Transverse colon (tissue), 4 donors: ENCODE results near the gene HADHB. TPM values are rescaled to one million over a fixed set of nuclear protein-coding genes. Genes with fewer than 3 reads are reported as not detected.

Experiments used
- DNase-seq: peaks from one replicate; pipeline ENCODE4 v3.0.0-alpha.2; 2019
- H3K27ac ChIP-seq, 4 donors: fragments of 200-600 bp; sonication (generic); 2 replicates each; pipeline ENCODE4 v1.5.1; 2016 to 2018; ENCODE audit warnings: inconsistent platforms in 4 of 4
- H3K27me3 ChIP-seq: fragments of 200-600 bp; sonication (generic); 2 replicates; pipeline ENCODE4 v1.5.1; 2017; ENCODE audit warnings: inconsistent platforms
- H3K36me3 ChIP-seq, 4 donors: fragments of 200-600 bp; sonication (generic); 2 replicates each; pipeline ENCODE4 v1.5.1; 2017 to 2019; ENCODE audit warnings: inconsistent platforms in 4 of 4
- H3K4me1 ChIP-seq, 4 donors: fragments of 200-600 bp; sonication (generic); 2 replicates each; pipeline ENCODE4 v1.5.1; 2017 to 2020; ENCODE audit warnings: inconsistent platforms in 4 of 4
- H3K4me3 ChIP-seq, 4 donors: fragments of 200-600 bp; sonication (generic); 1 replicate in 1 of 4; 2 replicates in 3 of 4; pipeline versions ENCODE4 v1.5.1 to v1.6.1; 2017 to 2019; ENCODE audit warnings: inconsistent platforms in 4 of 4
- H3K9me3 ChIP-seq, 2 donors: fragments of 200-600 bp; sonication (generic); 2 replicates each; pipeline ENCODE4 v1.5.1; 2017 to 2019; ENCODE audit warnings: inconsistent platforms in 2 of 2
- EP300 ChIP-seq: sonication (generic); formaldehyde crosslinking; IDR thresholded peaks from one replicate; pipeline ENCODE4 v1.6.1; 2017; ENCODE audit warnings: antibody characterized with exemption, low read depth
- POLR2A ChIP-seq: fragments of 450-650 bp; IDR thresholded peaks from one replicate; pipeline ENCODE4 v1.6.1; 2016; ENCODE audit warnings: antibody characterized with exemption, mild to moderate bottlenecking, moderate library complexity
- POLR2AphosphoS5 ChIP-seq, 3 donors: sonication (generic); formaldehyde crosslinking; IDR thresholded peaks; one replicate each; pipeline ENCODE4 v1.6.1; 2016; ENCODE audit warnings: antibody characterized with exemption in 3 of 3
- WGBS, 2 donors: methylation state at CpG; one replicate each; pipeline ENCODE4 v1.1.5; 2018; ENCODE audit warnings: low coverage in 1 of 2; 5-methylcytosine and 5-hydroxymethylcytosine counted together
- in situ Hi-C, 4 donors: fragments of 200-750 bp; cut with MboI; loops; one replicate each; pipeline versions ENCODE4 v1.15.0 to v1.15.1; 2017; ENCODE audit warnings: low sequenced_read_pairs in 3 of 4, low pct_ligation_motif_present in 1 of 4, low pct_unique_long_range_greater_than_20kb in 1 of 4
- intact Hi-C: fragments of 100-400 bp; cut with DNase I; formaldehyde crosslinking; loops from one replicate; pipeline ENCODE4 v1.15.1; 2023; ENCODE audit warnings: low total_unique reads
- total RNA-seq, 4 donors: library from RNA; depleted of rRNA; stranded (reverse); fragments of >200 nt; gene quantifications; one replicate each; pipeline ENCODE4 v1.1.0, GENCODE V29; 2016
- TF ChIP-seq, protein P1 (sequence below), 5 experiments: fragments of 200-600 bp in 3 of 5; fragments of 450-650 bp in 2 of 5; sonication (generic) in 3 of 5; IDR thresholded peaks; 1 replicate in 2 of 5; 2 replicates in 3 of 5; pipeline ENCODE4 v1.5.1; 2016 to 2017; ENCODE audit warnings: antibody characterized with exemption in 5 of 5, inconsistent platforms in 3 of 5, mild to moderate bottlenecking in 2 of 5, moderate library complexity in 1 of 5

Gene HADHB
- total RNA-seq, 4 donors from 2014 or later: 53.1 to 182 (median 133) TPM

DNA sequence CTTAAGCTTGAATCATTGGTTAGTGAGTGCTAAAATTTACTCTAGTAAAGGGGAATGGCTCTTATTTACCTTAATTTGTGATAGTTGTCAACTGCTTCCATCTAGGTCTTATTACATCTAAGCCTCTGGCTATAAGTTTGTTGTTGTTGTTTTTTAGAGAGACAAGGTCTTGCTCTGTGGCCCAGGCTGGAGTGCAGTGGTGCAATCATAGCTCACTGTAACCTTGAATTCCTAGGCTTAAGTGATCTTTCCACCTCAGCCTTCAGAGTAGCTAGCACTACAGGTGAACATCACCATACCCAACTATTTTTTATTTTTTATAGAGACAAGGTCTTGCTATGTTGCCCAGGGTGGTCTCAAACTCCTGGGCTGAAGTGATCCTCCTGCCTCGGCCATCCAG is 6.9 kb upstream of the HADHB start:
- Histone ChIP-seq H3K9me3 (no peaks in the 10 kb centered on the region), H3K27me3 (no peaks in the 10 kb centered on the region)

GRCh38 chr2:26238311-26238958 is 6.3 kb upstream of the HADHB start:
- in situ Hi-C loops (loop anchor here in 1 of 4 donors (25.0 kb wide), 1 partner anchor 99 kb away; the partner anchor contains the start of genes ADGRF3 and SELENOI), intact Hi-C loops (no loop called here)
- Histone ChIP-seq H3K4me3 (no peak overlapping the region), H3K27me3 (no peaks in the 10 kb centered on the region), H3K36me3 (peaks cover 0 to 37% (median 20%) of the 10 kb centered on the region in 4 donors), H3K27ac (no peak overlapping the region), H3K9me3 (no peaks in the 10 kb centered on the region), H3K4me1 (peaks cover 10 to 49% (median 33%) of the 10 kb centered on the region in 4 donors)
- TF ChIP-seq, protein P1, sequence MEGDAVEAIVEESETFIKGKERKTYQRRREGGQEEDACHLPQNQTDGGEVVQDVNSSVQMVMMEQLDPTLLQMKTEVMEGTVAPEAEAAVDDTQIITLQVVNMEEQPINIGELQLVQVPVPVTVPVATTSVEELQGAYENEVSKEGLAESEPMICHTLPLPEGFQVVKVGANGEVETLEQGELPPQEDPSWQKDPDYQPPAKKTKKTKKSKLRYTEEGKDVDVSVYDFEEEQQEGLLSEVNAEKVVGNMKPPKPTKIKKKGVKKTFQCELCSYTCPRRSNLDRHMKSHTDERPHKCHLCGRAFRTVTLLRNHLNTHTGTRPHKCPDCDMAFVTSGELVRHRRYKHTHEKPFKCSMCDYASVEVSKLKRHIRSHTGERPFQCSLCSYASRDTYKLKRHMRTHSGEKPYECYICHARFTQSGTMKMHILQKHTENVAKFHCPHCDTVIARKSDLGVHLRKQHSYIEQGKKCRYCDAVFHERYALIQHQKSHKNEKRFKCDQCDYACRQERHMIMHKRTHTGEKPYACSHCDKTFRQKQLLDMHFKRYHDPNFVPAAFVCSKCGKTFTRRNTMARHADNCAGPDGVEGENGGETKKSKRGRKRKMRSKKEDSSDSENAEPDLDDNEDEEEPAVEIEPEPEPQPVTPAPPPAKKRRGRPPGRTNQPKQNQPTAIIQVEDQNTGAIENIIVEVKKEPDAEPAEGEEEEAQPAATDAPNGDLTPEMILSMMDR (IDR thresholded peaks at IDR 0.05): no peak
- TF ChIP-seq POLR2A: no peak
- DNase-seq: no peak
- WGBS, 2 donors: 88 to 89% methylated on average over 3 to 4 of the region's 4 CpGs

More for the DNA sequence above, 6.9 kb upstream of the HADHB start:
- Histone ChIP-seq H3K27ac (no peak overlapping the region), H3K4me3 (no peak overlapping the region), H3K4me1 (peaks cover 10 to 43% (median 27%) of the 10 kb centered on the region in 4 donors), H3K36me3 (peaks cover 0 to 43% (median 23%) of the 10 kb centered on the region in 4 donors)
- DNase-seq: no peak
- intact Hi-C loops: no loop called here
- in situ Hi-C loops: loop anchor here in 1 of 4 donors (25.0 kb wide), 1 partner anchor 99 kb away; the partner anchor contains the start of genes ADGRF3 and SELENOI
- TF ChIP-seq POLR2AphosphoS5 (IDR thresholded peaks at IDR 0.05): no peak
- TF ChIP-seq POLR2A: no peak
- TF ChIP-seq EP300: no peak
- TF ChIP-seq, protein P1 (IDR thresholded peaks at IDR 0.05): no peak
- 96 to 100% methylated on average over 1 of the region's 1 CpG for WGBS, 2 donors

GRCh38 chr2:26241928-26242436 is 2.8 kb upstream of the HADHB start:
- intact Hi-C loops: no loop called here
- WGBS, 2 donors: 69 to 72% methylated on average over 4 to 6 of the region's 6 CpGs

More at GRCh38 chr2:26241928-26242436, 2.8 kb upstream of the HADHB start:
- TF ChIP-seq POLR2AphosphoS5 (IDR thresholded peaks at IDR 0.05) (no peak), POLR2A (no peak), EP300 (no peak)
- TF ChIP-seq, protein P1 (IDR thresholded peaks at IDR 0.05): no peak
- Histone ChIP-seq H3K27ac (peak overlapping the region in 3 of 4 donors; percentile 51 to 93 (median 57)), H3K36me3 (peaks cover 0 to 18% (median 7%) of the 10 kb centered on the region in 4 donors), H3K4me1 (peaks cover 20 to 66% (median 50%) of the 10 kb centered on the region in 4 donors), H3K4me3 (no peak overlapping the region), H3K27me3 (no peaks in the 10 kb centered on the region), H3K9me3 (no peaks in the 10 kb centered on the region)
- no peak for DNase-seq
- in situ Hi-C loops: loop anchor here in 1 of 4 donors (25.0 kb wide), 1 partner anchor 95 kb away; the partner anchor contains the start of genes ADGRF3 and SELENOI
